Measurements from ENCODE around the gene LIMS3.
"Not testable (repeated sequence)": the region's sequence is repeated elsewhere in the genome, so short reads cannot be mapped to it uniquely, and the experiment has no call there.

Gene LIMS3

DNA sequence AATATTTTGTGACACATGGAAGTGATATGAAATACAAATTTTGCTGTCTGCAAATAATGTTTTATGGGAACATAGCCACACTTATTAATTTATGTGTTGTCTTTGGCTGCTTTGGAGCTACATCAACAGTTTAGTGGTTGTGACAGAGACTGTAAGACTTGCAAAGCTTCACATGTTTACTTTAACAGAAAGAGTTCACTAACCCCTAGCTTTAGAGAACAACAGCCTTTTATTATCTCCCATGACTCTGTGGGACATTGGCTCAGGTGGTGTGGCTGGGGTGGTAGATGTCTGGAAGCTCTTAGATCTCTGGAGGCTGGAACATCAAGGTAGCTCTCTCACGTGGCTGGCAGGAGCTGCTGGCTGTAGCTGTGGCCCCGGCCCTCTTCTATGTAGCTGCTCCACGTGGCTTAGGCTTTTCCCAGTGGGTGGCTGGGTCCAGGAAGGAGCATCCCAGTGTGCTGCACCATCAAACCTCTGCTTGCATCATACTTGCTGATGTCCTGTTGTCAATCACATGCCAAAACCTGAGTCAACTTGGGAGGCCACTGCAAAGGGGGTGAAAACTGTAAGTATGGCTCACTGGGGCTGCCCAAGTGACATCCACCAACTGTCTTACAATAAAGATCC is 67.7 kb downstream of the LIMS3 start:
- H3K9me3 Mint-ChIP-seq; H3K4me1 Mint-ChIP-seq (ENCODE audit: low read depth); H3K27ac Mint-ChIP-seq; H3K36me3 Mint-ChIP-seq (ENCODE audit: low read depth); H3K27me3 Mint-ChIP-seq; H3K4me3 Mint-ChIP-seq: not testable (repeated sequence)

DNA sequence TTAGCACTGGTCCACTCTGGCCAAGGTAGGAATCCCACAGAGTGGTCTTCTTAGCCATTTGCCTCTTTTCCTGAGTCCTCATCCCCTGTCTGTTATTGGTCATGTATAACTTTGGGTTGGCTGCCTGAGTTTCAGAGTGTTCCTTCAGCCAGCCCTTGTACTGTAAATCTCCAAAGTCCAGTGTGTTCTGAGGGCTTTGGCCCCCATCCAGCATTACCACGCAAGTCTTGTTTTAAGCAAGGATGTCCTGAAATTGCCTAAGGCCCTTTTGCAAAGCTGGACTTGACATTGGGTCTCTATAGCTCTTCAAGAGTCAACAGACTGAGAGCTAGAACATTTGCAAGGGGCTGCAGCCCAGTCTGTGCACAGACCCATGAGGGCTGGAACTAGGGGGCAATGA is 68.4 kb downstream of the LIMS3 start:
- not testable (repeated sequence) for H3K4me3 Mint-ChIP-seq

DNA sequence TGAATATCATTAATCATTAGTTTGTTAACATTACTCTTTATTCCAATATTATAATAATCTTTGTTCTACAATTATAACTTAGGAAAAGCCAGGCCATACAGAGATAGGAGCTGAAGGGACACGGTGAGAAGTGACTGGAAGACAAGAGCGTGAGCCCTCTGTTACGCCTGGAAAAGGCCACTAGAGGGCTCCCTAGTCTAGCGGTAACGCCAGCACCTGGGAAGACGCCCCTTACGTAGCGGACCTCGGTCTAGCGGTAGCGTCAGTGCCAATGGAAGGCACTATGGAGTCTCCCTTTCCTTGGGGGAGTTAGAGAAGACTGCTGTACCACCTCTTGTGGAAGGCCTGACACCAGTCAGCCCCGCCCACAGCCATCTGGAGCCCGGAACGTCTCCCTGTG is 71.4 kb downstream of the LIMS3 start:
- not testable (repeated sequence) for H3K27ac Mint-ChIP-seq; H3K4me1 Mint-ChIP-seq (ENCODE audit: low read depth); H3K4me3 Mint-ChIP-seq; H3K36me3 Mint-ChIP-seq (ENCODE audit: low read depth); H3K27me3 Mint-ChIP-seq; H3K9me3 Mint-ChIP-seq

More for the DNA sequence above, 68.4 kb downstream of the LIMS3 start:
- H3K36me3 Mint-ChIP-seq (ENCODE audit: low read depth); H3K9me3 Mint-ChIP-seq; H3K27ac Mint-ChIP-seq; H3K4me1 Mint-ChIP-seq (ENCODE audit: low read depth); H3K27me3 Mint-ChIP-seq: not testable (repeated sequence)

DNA sequence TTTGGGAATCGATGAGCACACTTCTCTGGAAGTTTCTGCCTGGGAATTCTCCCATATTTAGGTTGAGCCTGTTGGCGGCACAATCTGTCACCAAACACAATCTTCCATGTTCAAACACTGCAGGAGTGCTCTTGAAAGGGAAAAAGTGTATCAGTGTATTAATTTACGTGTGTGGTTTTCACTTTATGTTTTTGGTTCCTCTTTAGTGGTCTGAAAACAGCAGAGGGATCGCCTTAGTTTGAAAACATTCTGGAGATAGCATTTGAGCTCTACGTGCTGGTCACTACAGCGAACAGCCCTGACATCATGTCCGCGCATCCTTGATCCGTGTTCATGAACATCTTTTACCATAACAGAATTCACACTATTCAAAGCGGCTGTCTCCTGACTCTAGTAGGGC is 73.2 kb downstream of the LIMS3 start:
- H3K4me3 Mint-ChIP-seq; H3K27me3 Mint-ChIP-seq; H3K9me3 Mint-ChIP-seq; H3K36me3 Mint-ChIP-seq (ENCODE audit: low read depth); H3K4me1 Mint-ChIP-seq (ENCODE audit: low read depth); H3K27ac Mint-ChIP-seq: not testable (repeated sequence)
